ENCODE data around the gene TMCO4.

The TMCO4 gene

GRCh38 chr1:19774180-19774785 is 25.4 kb downstream of the TMCO4 start:
- no peak for DNase-seq

GRCh38 chr1:19773485-19773884 is 26.2 kb downstream of the TMCO4 start:
- DNase-seq, result no peak

- no peak for DNase-seq
These were observed 27.7 kb downstream of the TMCO4 start for GRCh38 chr1:19772053-19772452.

GRCh38 chr1:19771350-19771749 is 28.4 kb downstream of the TMCO4 start:
- DNase-seq, result no peak

GRCh38 chr1:19770436-19771190 is 29.1 kb downstream of the TMCO4 start:
- DNase-seq, result no peak

GRCh38 chr1:19769211-19769932 is 30.3 kb downstream of the TMCO4 start:
- DNase-seq, result no peak

- DNase-seq, result no peak
These were observed 31.1 kb downstream of the TMCO4 start for GRCh38 chr1:19768353-19769210.

- peak; percentile 64 for DNase-seq
These were observed 34.1 kb downstream of the TMCO4 start for GRCh38 chr1:19765623-19766022.

- DNase-seq, result no peak
These were observed 34.9 kb downstream of the TMCO4 start for GRCh38 chr1:19764848-19765247.

- peak; percentile 73 for DNase-seq
These were observed 37.4 kb downstream of the TMCO4 start for GRCh38 chr1:19762175-19762779.

GRCh38 chr1:19759740-19760089 is 40.0 kb downstream of the TMCO4 start:
- DNase-seq, result no peak

- no peak for DNase-seq
These were observed 41.4 kb downstream of the TMCO4 start for GRCh38 chr1:19758227-19758830.

GRCh38 chr1:19757641-19758040 is 42.1 kb downstream of the TMCO4 start:
- no peak for DNase-seq

GRCh38 chr1:19756480-19756879 is 43.2 kb downstream of the TMCO4 start:
- no peak for DNase-seq

- no peak for DNase-seq
These were observed 45.2 kb downstream of the TMCO4 start for GRCh38 chr1:19754482-19754881.

GRCh38 chr1:19752083-19752696 is 47.5 kb downstream of the TMCO4 start:
- DNase-seq, result no peak

GRCh38 chr1:19750882-19751276 is 48.8 kb downstream of the TMCO4 start:
- no peak for DNase-seq

- no peak for DNase-seq
These were observed 49.4 kb downstream of the TMCO4 start for GRCh38 chr1:19750101-19750881.

- no peak for DNase-seq
These were observed 50.0 kb downstream of the TMCO4 start for GRCh38 chr1:19749685-19750084.

GRCh38 chr1:19747761-19748160 is 52.0 kb downstream of the TMCO4 start:
- no peak for DNase-seq

- DNase-seq, result no peak
These were observed 54.8 kb downstream of the TMCO4 start for GRCh38 chr1:19744886-19745285.

Measured in activated effector memory CD4-positive, alpha-beta T cell treated with anti-CD3 and anti-CD28 coated beads, Interleukin-2, amount 50 U/mL, for 16 hours (primary cell).